CD4-positive, alpha-beta T cell treated with Interleukin-12 subunit alpha and Interleukin-12 subunit beta, for 1 hour (primary cell): Measurements from ENCODE around the gene PKLR.
A peak's percentile ranks its signal among the peaks of the same experiment; 100 is the strongest.
"Not testable (repeated sequence)": the region's sequence is repeated elsewhere in the genome, so short reads cannot be mapped to it uniquely, and the experiment has no call there.

Experiments used
- DNase-seq: peaks from one replicate; pipeline ENCODE4 v3.0.0-alpha.2; 2020

Gene PKLR

GRCh38 chr1:155316922-155317321 lies 15.7 kb upstream of the PKLR start:
- DNase-seq, result no peak

GRCh38 chr1:155313261-155313660 lies 12.0 kb upstream of the PKLR start:
- no peak for DNase-seq

GRCh38 chr1:155309423-155310021 lies 8.3 kb upstream of the PKLR start:
- DNase-seq, result no peak

- DNase-seq, result peak; percentile 99
Measured at GRCh38 chr1:155308493-155309422, 7.5 kb upstream of the PKLR start, which contains the start of gene FDPS. Gene FDPS, plus strand, starts transcription at chr1:155308866. Its CDS starts 924 bp downstream, at chr1:155309790.

GRCh38 chr1:155307247-155307740 lies 6.1 kb upstream of the PKLR start:
- peak; percentile 31 for DNase-seq

GRCh38 chr1:155305881-155306391 lies 4.7 kb upstream of the PKLR start:
- no peak for DNase-seq

GRCh38 chr1:155304558-155305063 lies 3.4 kb upstream of the PKLR start:
- no peak for DNase-seq

GRCh38 chr1:155300553-155301329 lies 497 bp downstream of the PKLR start:
- DNase-seq, result no peak

- no peak for DNase-seq
Measured at GRCh38 chr1:155300024-155300423, 1.2 kb downstream of the PKLR start.

GRCh38 chr1:155297384-155297783 lies 3.9 kb downstream of the PKLR start:
- no peak for DNase-seq

- DNase-seq, result no peak
Measured at GRCh38 chr1:155296661-155297060, 4.6 kb downstream of the PKLR start.

- no peak for DNase-seq
Measured at GRCh38 chr1:155295942-155296267, 5.3 kb downstream of the PKLR start.

GRCh38 chr1:155295183-155295941 lies 5.9 kb downstream of the PKLR start:
- DNase-seq, result no peak

GRCh38 chr1:155294520-155295182 lies 6.6 kb downstream of the PKLR start:
- DNase-seq, result no peak

- DNase-seq, result no peak
Measured at GRCh38 chr1:155293086-155293749, 8.0 kb downstream of the PKLR start.

GRCh38 chr1:155291006-155291405 lies 10.2 kb downstream of the PKLR start:
- DNase-seq, result not testable (repeated sequence)

GRCh38 chr1:155287987-155288543 lies 13.2 kb downstream of the PKLR start:
- DNase-seq, result no peak

GRCh38 chr1:155286544-155286943 lies 14.7 kb downstream of the PKLR start:
- DNase-seq, result no peak

GRCh38 chr1:155285631-155286044 lies 15.6 kb downstream of the PKLR start:
- DNase-seq, result no peak

GRCh38 chr1:155285063-155285462 lies 16.2 kb downstream of the PKLR start:
- no peak for DNase-seq

- DNase-seq, result no peak
Measured at GRCh38 chr1:155284476-155284875, 16.8 kb downstream of the PKLR start.
